Measurements from ENCODE around the gene KLK13.

The KLK13 gene

DNA sequence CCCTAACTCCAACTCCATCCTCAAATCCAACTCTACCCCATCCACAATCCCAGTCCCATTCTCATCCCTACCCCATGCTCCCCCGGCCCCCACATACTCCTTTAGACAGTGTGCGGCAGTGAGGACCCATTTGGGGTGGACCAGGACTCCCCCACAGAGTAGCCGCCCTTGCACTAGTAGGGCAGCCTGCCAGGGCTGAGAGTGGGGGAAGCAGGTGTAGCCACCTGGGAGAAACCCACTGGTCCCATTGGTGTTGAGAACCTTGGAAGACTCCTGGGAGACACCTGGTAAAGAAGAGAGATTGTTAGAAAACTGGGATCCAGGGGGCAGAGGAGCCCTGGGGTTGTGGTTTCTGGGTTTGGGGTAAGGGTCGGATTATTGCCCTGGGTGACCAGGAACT is 4.6 kb downstream of the KLK13 start:
- H3K9me3 ChIP-seq, result no peaks in the 10 kb centered on the region
- TF ChIP-seq, protein P1, sequence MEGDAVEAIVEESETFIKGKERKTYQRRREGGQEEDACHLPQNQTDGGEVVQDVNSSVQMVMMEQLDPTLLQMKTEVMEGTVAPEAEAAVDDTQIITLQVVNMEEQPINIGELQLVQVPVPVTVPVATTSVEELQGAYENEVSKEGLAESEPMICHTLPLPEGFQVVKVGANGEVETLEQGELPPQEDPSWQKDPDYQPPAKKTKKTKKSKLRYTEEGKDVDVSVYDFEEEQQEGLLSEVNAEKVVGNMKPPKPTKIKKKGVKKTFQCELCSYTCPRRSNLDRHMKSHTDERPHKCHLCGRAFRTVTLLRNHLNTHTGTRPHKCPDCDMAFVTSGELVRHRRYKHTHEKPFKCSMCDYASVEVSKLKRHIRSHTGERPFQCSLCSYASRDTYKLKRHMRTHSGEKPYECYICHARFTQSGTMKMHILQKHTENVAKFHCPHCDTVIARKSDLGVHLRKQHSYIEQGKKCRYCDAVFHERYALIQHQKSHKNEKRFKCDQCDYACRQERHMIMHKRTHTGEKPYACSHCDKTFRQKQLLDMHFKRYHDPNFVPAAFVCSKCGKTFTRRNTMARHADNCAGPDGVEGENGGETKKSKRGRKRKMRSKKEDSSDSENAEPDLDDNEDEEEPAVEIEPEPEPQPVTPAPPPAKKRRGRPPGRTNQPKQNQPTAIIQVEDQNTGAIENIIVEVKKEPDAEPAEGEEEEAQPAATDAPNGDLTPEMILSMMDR (IDR thresholded peaks at IDR 0.05), result no peak
- peaks cover 78% of the 10 kb centered on the region for H3K27me3 ChIP-seq
- H3K27ac ChIP-seq, result no peak overlapping the region
- no peaks in the 10 kb centered on the region for H3K4me1 ChIP-seq (ENCODE audit: control insufficient read depth in 1 of 2, insufficient read depth in 1 of 2, low read depth in 1 of 2, low read length in 1 of 2)
- H3K4me3 ChIP-seq (ENCODE audit: low read depth in 1 of 2, low read length in 1 of 2), result no peak overlapping the region
- no peaks in the 10 kb centered on the region for H3K36me3 ChIP-seq

DNA sequence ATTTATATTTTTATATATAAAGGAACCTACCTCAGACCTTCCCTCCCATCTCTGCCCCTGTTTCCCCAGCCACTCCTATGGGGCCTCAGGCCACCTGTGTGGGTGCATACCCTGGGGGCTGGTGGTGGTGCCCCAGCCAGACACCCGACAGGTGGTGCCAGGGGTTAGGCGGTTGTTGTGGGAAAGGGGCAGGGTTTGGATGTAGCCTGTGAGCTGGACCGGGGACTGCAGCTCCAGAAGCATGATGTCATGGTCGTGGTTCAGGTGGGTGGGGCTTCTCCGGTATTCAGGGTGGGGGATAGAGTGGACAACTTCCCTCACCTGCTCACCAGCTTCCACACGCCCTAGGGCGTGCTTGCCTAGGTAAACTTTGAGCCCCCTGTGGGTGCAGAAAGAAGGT is 5.2 kb downstream of the KLK13 start:
- H3K9me3 ChIP-seq, result no peaks in the 10 kb centered on the region
- H3K27me3 ChIP-seq, result peaks cover 72% of the 10 kb centered on the region
- no peaks in the 10 kb centered on the region for H3K4me1 ChIP-seq (ENCODE audit: control insufficient read depth in 1 of 2, insufficient read depth in 1 of 2, low read depth in 1 of 2, low read length in 1 of 2)
- TF ChIP-seq, protein P1 (IDR thresholded peaks at IDR 0.05), result no peak
- no peak overlapping the region for H3K27ac ChIP-seq
- no peak overlapping the region for H3K4me3 ChIP-seq (ENCODE audit: low read depth in 1 of 2, low read length in 1 of 2)
- no peaks in the 10 kb centered on the region for H3K36me3 ChIP-seq

DNA sequence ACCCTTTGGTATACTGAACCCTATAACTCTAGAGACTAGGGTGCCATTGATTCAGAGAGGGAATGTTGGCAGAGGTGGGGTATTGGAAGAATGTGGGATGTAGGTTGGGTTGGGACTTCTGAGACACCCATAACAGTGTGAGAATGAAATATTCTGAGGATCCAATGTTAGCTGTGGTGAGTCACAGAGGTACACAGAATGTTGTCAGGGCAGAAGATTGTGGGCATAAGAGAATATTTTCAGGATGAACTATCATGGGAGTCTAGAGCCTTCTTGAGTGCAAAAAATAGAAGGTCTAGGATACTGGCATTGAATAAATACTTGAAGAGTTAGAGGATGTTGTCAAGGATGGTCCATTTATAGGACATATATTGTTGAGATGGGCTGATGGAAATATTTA is 9.0 kb downstream of the KLK13 start:
- Histone ChIP-seq H3K36me3 (no peaks in the 10 kb centered on the region), H3K27ac (no peak overlapping the region), H3K4me3 (ENCODE audit: low read depth in 1 of 2, low read length in 1 of 2) (no peak overlapping the region), H3K27me3 (peaks cover 51% of the 10 kb centered on the region), H3K9me3 (no peaks in the 10 kb centered on the region), H3K4me1 (ENCODE audit: control insufficient read depth in 1 of 2, insufficient read depth in 1 of 2, low read depth in 1 of 2, low read length in 1 of 2) (no peaks in the 10 kb centered on the region)
- TF ChIP-seq, protein P1 (IDR thresholded peaks at IDR 0.05), result no peak

DNA sequence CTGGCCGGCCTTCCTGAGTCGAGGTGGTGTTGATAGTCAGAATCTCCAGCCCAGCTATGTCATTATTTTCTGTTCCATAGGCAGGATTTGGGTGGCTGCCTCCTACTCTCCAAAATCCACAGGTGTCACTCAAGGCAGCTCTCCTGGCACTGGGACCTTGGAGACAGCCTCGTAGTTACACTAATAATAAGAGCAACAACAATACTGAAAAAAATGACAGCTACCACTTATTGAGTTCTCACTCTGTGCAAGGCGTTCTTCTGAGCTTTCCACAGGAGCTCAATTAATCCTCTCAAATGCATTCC is 17.9 kb downstream of the KLK13 start:
- peaks cover 30% of the 10 kb centered on the region for H3K27me3 ChIP-seq
- no peak overlapping the region for H3K4me3 ChIP-seq (ENCODE audit: low read depth in 1 of 2, low read length in 1 of 2)
- no peak overlapping the region for H3K27ac ChIP-seq
- no peaks in the 10 kb centered on the region for H3K36me3 ChIP-seq
- no peaks in the 10 kb centered on the region for H3K4me1 ChIP-seq (ENCODE audit: control insufficient read depth in 1 of 2, insufficient read depth in 1 of 2, low read depth in 1 of 2, low read length in 1 of 2)
- no peaks in the 10 kb centered on the region for H3K9me3 ChIP-seq
- TF ChIP-seq, protein P1 (IDR thresholded peaks at IDR 0.05), result no peak

DNA sequence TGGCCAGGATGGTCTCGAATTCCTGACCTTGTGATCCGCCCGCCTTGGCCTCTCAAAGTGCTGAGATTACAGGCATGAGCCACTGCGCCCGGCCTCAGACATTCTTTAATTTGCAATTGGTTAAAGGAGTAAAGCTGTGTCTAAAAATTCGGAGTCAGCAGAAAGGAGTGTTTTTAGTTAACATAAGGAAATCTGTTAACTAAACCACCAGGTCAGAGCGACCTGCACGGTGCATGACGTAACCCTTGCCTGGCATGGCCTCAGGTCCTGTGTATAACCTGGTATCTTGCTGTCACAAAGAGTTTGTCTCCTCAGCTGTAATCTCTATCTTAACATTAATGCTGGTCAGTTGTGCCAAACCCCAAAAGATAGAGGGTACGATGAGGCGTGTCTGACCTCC is 20.6 kb downstream of the KLK13 start:
- Histone ChIP-seq H3K4me1 (ENCODE audit: control insufficient read depth in 1 of 2, insufficient read depth in 1 of 2, low read depth in 1 of 2, low read length in 1 of 2) (no peaks in the 10 kb centered on the region), H3K27me3 (peaks cover 29% of the 10 kb centered on the region), H3K4me3 (ENCODE audit: low read depth in 1 of 2, low read length in 1 of 2) (no peak overlapping the region), H3K27ac (no peak overlapping the region), H3K9me3 (no peaks in the 10 kb centered on the region), H3K36me3 (no peaks in the 10 kb centered on the region)
- TF ChIP-seq, protein P1 (IDR thresholded peaks at IDR 0.05), result no peak

DNA sequence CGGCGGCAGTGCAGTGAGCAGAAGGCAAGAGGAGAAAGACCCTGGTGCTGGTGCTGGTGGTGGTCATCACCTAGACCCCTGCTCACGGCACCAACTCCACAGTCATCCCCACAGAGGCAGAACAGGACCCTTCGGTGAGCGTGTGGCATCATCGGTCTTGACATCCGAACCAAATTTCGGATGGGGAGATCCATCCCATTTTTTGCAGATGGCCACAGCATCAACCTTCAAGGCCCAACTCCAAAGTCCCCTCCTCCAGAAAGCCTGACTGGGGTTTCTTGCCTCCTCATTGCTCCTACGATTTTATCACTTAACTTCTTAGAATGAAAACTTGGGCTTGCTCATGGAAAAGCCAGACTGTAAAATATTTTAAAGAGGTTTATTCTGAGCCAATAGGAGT is 21.4 kb downstream of the KLK13 start:
- TF ChIP-seq, protein P1 (IDR thresholded peaks at IDR 0.05), result no peak
- Histone ChIP-seq H3K27ac (no peak overlapping the region), H3K4me1 (ENCODE audit: control insufficient read depth in 1 of 2, insufficient read depth in 1 of 2, low read depth in 1 of 2, low read length in 1 of 2) (no peaks in the 10 kb centered on the region), H3K36me3 (no peaks in the 10 kb centered on the region), H3K27me3 (peaks cover 24% of the 10 kb centered on the region), H3K4me3 (ENCODE audit: low read depth in 1 of 2, low read length in 1 of 2) (no peak overlapping the region), H3K9me3 (no peaks in the 10 kb centered on the region)
